ENCODE data around the gene FOXN3. TPM values are rescaled to one million over a fixed set of nuclear protein-coding genes. Genes with fewer than 3 reads are reported as not detected.

FOXN3 gene
- total and polyA plus RNA-seq, 9 donors = 56.9 to 172 (median 99.2) TPM

GRCh38 chr14:89290813-89291212, 126.2 kb downstream of the FOXN3 start:
- Histone ChIP-seq H3K4me1 (ENCODE audit: insufficient read depth) (peaks cover 17% of the 10 kb centered on the region), H3K27ac (no peak overlapping the region), H3K9me3 (no peaks in the 10 kb centered on the region), H3K36me3 (no peaks in the 10 kb centered on the region), H3K4me3 (no peak overlapping the region), H3K27me3 (no peaks in the 10 kb centered on the region)
- intact Hi-C loops (cut with DNase I) = no loop called here
- 88 to 92% (median 89%) methylated on average over 8 of the region's 8 CpGs for WGBS, 3 donors
- TF ChIP-seq CTCF (IDR thresholded peaks at IDR 0.05) (no peak), POLR2A (IDR thresholded peaks at IDR 0.05) (no peak), EP300 (IDR thresholded peaks at IDR 0.05) (no peak)
- DNase-seq = no peak

- Histone ChIP-seq H3K4me1 (ENCODE audit: insufficient read depth) (peaks cover 15% of the 10 kb centered on the region), H3K27ac (no peak overlapping the region), H3K27me3 (no peaks in the 10 kb centered on the region), H3K36me3 (no peaks in the 10 kb centered on the region), H3K4me3 (no peak overlapping the region), H3K9me3 (no peaks in the 10 kb centered on the region)
- no peak for DNase-seq
- intact Hi-C loops (cut with DNase I) = no loop called here
- WGBS, 3 donors = 69 to 72% (median 72%) methylated on average over 5 of the region's 5 CpGs
- TF ChIP-seq POLR2A (IDR thresholded peaks at IDR 0.05) (no peak), EP300 (IDR thresholded peaks at IDR 0.05) (no peak), CTCF (IDR thresholded peaks at IDR 0.05) (no peak)
Measured at GRCh38 chr14:89289477-89289876, 127.6 kb downstream of the FOXN3 start.

GRCh38 chr14:89288114-89288513, 128.9 kb downstream of the FOXN3 start:
- DNase-seq = no peak
- peaks cover 6% of the 10 kb centered on the region for H3K4me1 ChIP-seq (ENCODE audit: insufficient read depth)
- no peak overlapping the region for H3K4me3 ChIP-seq
- H3K27me3 ChIP-seq = no peaks in the 10 kb centered on the region
- TF ChIP-seq CTCF (IDR thresholded peaks at IDR 0.05) (no peak), EP300 (IDR thresholded peaks at IDR 0.05) (no peak), POLR2A (IDR thresholded peaks at IDR 0.05) (no peak)
- 81 to 93% (median 93%) methylated on average over 3 of the region's 3 CpGs for WGBS, 3 donors
- intact Hi-C loops (cut with DNase I) = no loop called here
- H3K27ac ChIP-seq = no peak overlapping the region
- H3K36me3 ChIP-seq = no peaks in the 10 kb centered on the region
- no peaks in the 10 kb centered on the region for H3K9me3 ChIP-seq

GRCh38 chr14:89284333-89285058, 132.5 kb downstream of the FOXN3 start:
- Histone ChIP-seq H3K27me3 (no peaks in the 10 kb centered on the region), H3K27ac (no peak overlapping the region), H3K4me3 (no peak overlapping the region), H3K4me1 (ENCODE audit: insufficient read depth) (peaks cover 4% of the 10 kb centered on the region), H3K9me3 (no peaks in the 10 kb centered on the region), H3K36me3 (no peaks in the 10 kb centered on the region)
- DNase-seq = no peak
- 85 to 92% (median 92%) methylated on average over 13 of the region's 13 CpGs for WGBS, 3 donors
- TF ChIP-seq EP300 (IDR thresholded peaks at IDR 0.05) (no peak), POLR2A (IDR thresholded peaks at IDR 0.05) (no peak), CTCF (IDR thresholded peaks at IDR 0.05) (no peak)
- intact Hi-C loops (cut with DNase I) = no loop called here

Measured in ovary (tissue), 9 donors.